Liver (tissue), 9 donors: Measurements from ENCODE around the gene PRMT7. TPM values are rescaled to one million over a fixed set of nuclear protein-coding genes. Genes with fewer than 3 reads are reported as not detected.

ENCODE experiments used
- DNase-seq: peaks from one replicate; pipeline ENCODE4 v3.0.0-alpha.2; 2017; ENCODE audit warnings: low spot score
- H3K27ac ChIP-seq, 2 donors: one replicate each; pipeline ENCODE4 v1.7.0; 2013; ENCODE audit warnings: inconsistent platforms in 2 of 2, low read length in 2 of 2, control low read depth in 1 of 2, low read depth in 1 of 2, mild to moderate bottlenecking in 1 of 2
- H3K27me3 ChIP-seq, 4 donors: one replicate each; pipeline versions ENCODE4 v1.6.1 to v1.7.0; 2013; ENCODE audit warnings: low read length in 3 of 4, inconsistent platforms in 1 of 4, mild to moderate bottlenecking in 1 of 4, moderate library complexity in 1 of 4; ENCODE audit not compliant: control insufficient read depth in 4 of 4, insufficient read depth in 4 of 4
- H3K36me3 ChIP-seq, 4 donors: one replicate each; pipeline versions ENCODE4 v1.6.1 to v1.7.0; 2013; ENCODE audit warnings: low read length in 3 of 4, mild to moderate bottlenecking in 3 of 4, low read depth in 1 of 4, moderate library complexity in 1 of 4; ENCODE audit not compliant: control insufficient read depth in 4 of 4, insufficient read depth in 3 of 4
- H3K4me1 ChIP-seq, 4 donors: one replicate each; pipeline versions ENCODE4 v1.6.1 to v1.7.0; 2013; ENCODE audit warnings: low read length in 3 of 4, mild to moderate bottlenecking in 3 of 4, moderate library complexity in 1 of 4; ENCODE audit not compliant: control insufficient read depth in 4 of 4, insufficient read depth in 4 of 4
- H3K4me3 ChIP-seq, 3 donors: one replicate each; pipeline versions ENCODE4 v1.6.1 to v1.7.0; 2013; ENCODE audit warnings: low read length in 3 of 3, control low read depth in 1 of 3, low read depth in 1 of 3, mild to moderate bottlenecking in 1 of 3
- H3K9ac ChIP-seq, 2 donors: one replicate each; pipeline ENCODE4 v1.7.0; 2013; ENCODE audit warnings: low read length in 2 of 2, mild to moderate bottlenecking in 2 of 2, moderate library complexity in 2 of 2, control low read depth in 1 of 2, low read depth in 1 of 2
- H3K9me3 ChIP-seq, 4 donors: one replicate each; pipeline versions ENCODE4 v1.6.1 to v1.7.0; 2013; ENCODE audit warnings: low read length in 3 of 4; ENCODE audit not compliant: control insufficient read depth in 4 of 4
- ATF3 ChIP-seq: IDR thresholded peaks from 2 replicates; pipeline ENCODE4 v1.6.1; 2016; ENCODE audit warnings: antibody characterized with exemption
- CTCF ChIP-seq: fragments of 150-350 bp; IDR thresholded peaks from 2 replicates; pipeline ENCODE4 v1.5.1; 2017; ENCODE audit warnings: improper control_type of control experiment, low read depth, low read length; ENCODE audit not compliant: missing input control
- EGR1 ChIP-seq, 2 donors: IDR thresholded peaks; 2 replicates each; pipeline ENCODE4 v1.6.1; 2016 to 2018; ENCODE audit warnings: antibody characterized with exemption in 2 of 2, low read depth in 2 of 2
- FOXA1 ChIP-seq: IDR thresholded peaks from 2 replicates; pipeline ENCODE4 v1.6.1; 2016; ENCODE audit warnings: antibody characterized with exemption
- FOXA2 ChIP-seq: IDR thresholded peaks from 2 replicates; pipeline ENCODE4 v1.6.1; 2016; ENCODE audit warnings: antibody characterized with exemption
- GABPA ChIP-seq, 2 donors: IDR thresholded peaks in 1 of 2; conservative IDR thresholded peaks in 1 of 2; 2 replicates each; pipeline ENCODE4 v1.6.1; 2016; ENCODE audit warnings: antibody characterized with exemption in 2 of 2, mild to moderate bottlenecking in 1 of 2, moderate library complexity in 1 of 2
- HNF4A ChIP-seq, 2 donors: conservative IDR thresholded peaks; 2 replicates each; pipeline ENCODE4 v1.6.1; 2016; ENCODE audit warnings: antibody characterized with exemption in 2 of 2, mild to moderate bottlenecking in 2 of 2
- HNF4G ChIP-seq: IDR thresholded peaks from 2 replicates; pipeline ENCODE4 v1.6.1; 2016; ENCODE audit warnings: antibody characterized with exemption
- JUND ChIP-seq, 2 donors: IDR thresholded peaks; 2 replicates each; pipeline ENCODE4 v1.6.1; 2016; ENCODE audit warnings: antibody characterized with exemption in 2 of 2
- NR2F2 ChIP-seq: IDR thresholded peaks from 2 replicates; pipeline ENCODE4 v1.6.1; 2016; ENCODE audit warnings: antibody characterized with exemption
- RAD21 ChIP-seq, 2 donors: IDR thresholded peaks; 2 replicates each; pipeline ENCODE4 v1.6.1; 2016; ENCODE audit warnings: antibody characterized with exemption in 2 of 2, mild to moderate bottlenecking in 2 of 2
- REST ChIP-seq: IDR thresholded peaks from 2 replicates; pipeline ENCODE4 v1.6.1; 2016; ENCODE audit warnings: antibody characterized with exemption, mild to moderate bottlenecking
- RXRA ChIP-seq, 2 donors: IDR thresholded peaks; 2 replicates each; pipeline ENCODE4 v1.6.1; 2017 to 2018; ENCODE audit warnings: antibody characterized with exemption in 2 of 2, mild to moderate bottlenecking in 1 of 2
- SP1 ChIP-seq: IDR thresholded peaks from 2 replicates; pipeline ENCODE4 v1.6.1; 2018; ENCODE audit warnings: antibody characterized with exemption, mild to moderate bottlenecking
- YY1 ChIP-seq: IDR thresholded peaks from 2 replicates; pipeline ENCODE4 v1.6.1; 2016; ENCODE audit warnings: antibody characterized with exemption, mild to moderate bottlenecking
- ZBTB33 ChIP-seq: IDR thresholded peaks from 2 replicates; pipeline ENCODE4 v1.6.1; 2016; ENCODE audit warnings: antibody characterized with exemption
- WGBS: extraction: QIAGEN DNeasy Blood & Tissue Kit; methylation state at CpG from one replicate; pipeline ENCODE4 v1.1.7; 2013; 5-methylcytosine and 5-hydroxymethylcytosine counted together
- polyA plus RNA-seq, 2 donors: library from polyadenylated mRNA; stranded (reverse) in 1 of 2; unstranded in 1 of 2; fragments of 200-250 nt in 1 of 2; fragments of >200 nt in 1 of 2; fragmentation: Nextera tagmentation in 1 of 2; extraction: Ambion mirVana in 1 of 2; gene quantifications; one replicate each; pipeline versions ENCODE4 v1.2.1 to v1.2.3, GENCODE V29; 2013 to 2015
- total RNA-seq, 2 donors: library from RNA; depleted of rRNA; stranded (reverse); fragments of >200 nt; gene quantifications; one replicate each; pipeline ENCODE4 v1.2.3, GENCODE V29; 2014
- donor health status: healthy.
- donor health status: healthy.
- donor health status: healthy.
- donor health status: healthy.
- donor health status: healthy.

PRMT7 gene
- total and polyA plus RNA-seq, 4 donors = 10.7 to 31.5 (median 17.5) TPM

GRCh38 chr16:68384288-68385161 lies 73.7 kb downstream of the PRMT7 start:
- WGBS = 82% methylated on average over 7 of the region's 7 CpGs
- Histone ChIP-seq H3K36me3 (no peaks in the 10 kb centered on the region), H3K4me1 (peaks cover 19 to 44% (median 36%) of the 10 kb centered on the region in 4 donors), H3K27me3 (no peaks in the 10 kb centered on the region), H3K9me3 (no peaks in the 10 kb centered on the region), H3K4me3 (no peak overlapping the region), H3K27ac (no peak overlapping the region), H3K9ac (no peak overlapping the region)
- no peak for DNase-seq
- TF ChIP-seq HNF4A (conservative IDR thresholded peaks at IDR 0.05) (no peak), FOXA1 (no peak), YY1 (no peak), SP1 (no peak), EGR1 (IDR thresholded peaks at IDR 0.05; ENCODE audit: low read depth in 2 of 2) (no peak), GABPA (IDR thresholded peaks at IDR 0.05 in 1 of 2, conservative IDR thresholded peaks at IDR 0.05 in 1 of 2) (no peak), NR2F2 (no peak), FOXA2 (no peak), REST (no peak), CTCF (no peak), RXRA (IDR thresholded peaks at IDR 0.05) (no peak), RAD21 (IDR thresholded peaks at IDR 0.05) (no peak), ATF3 (no peak), JUND (IDR thresholded peaks at IDR 0.05) (no peak), HNF4G (no peak), ZBTB33 (no peak)
